ENCODE measurements around the gene ATG4B.

Gene ATG4B

DNA sequence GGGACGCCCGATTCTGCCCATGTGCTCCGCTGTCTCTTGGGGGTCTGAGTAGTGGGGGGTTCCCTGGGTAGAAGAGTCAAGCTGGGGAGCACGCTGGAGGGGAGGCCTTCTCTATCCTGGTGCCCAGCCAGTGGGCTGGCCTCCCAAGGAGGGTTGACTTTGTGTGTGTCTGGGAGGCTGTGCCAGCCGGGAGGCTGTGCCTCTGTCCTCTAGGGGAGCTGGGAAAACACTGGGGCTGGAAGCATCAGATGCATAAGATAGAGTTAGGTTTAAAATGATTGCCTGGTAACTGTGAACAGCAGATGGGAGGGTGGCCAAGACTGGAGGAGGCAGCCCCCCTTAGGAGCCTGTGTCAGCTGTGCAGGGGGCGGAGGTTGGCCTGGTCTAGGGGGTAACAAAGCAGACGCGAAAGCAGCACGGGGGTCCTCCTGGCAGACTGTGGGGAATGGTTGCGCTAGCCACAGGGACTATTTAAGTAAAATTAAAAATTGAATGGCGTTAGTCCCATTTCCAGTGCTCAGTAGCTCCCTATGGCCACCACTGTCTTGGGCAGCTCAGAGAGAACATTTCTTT lies 65.6 kb downstream of the ATG4B start:
- Histone ChIP-seq H3K36me3 (peaks cover 38% of the 10 kb centered on the region), H3K27me3 (ENCODE audit: insufficient read depth, low read depth, severe bottlenecking) (no peaks in the 10 kb centered on the region), H3K4me3 (ENCODE audit: low read depth, low read length) (peak overlapping the region; percentile 69), H3K9me3 (ENCODE audit: severe bottlenecking) (peaks cover 2% of the 10 kb centered on the region), H3K27ac (peak overlapping the region; percentile 78)
- no peak for TF ChIP-seq CTCF (IDR thresholded peaks at IDR 0.05; ENCODE audit: low read depth, low read length)
- DNase-seq, result no peak

- Histone ChIP-seq H3K36me3 (peaks cover 68% of the 10 kb centered on the region), H3K9me3 (ENCODE audit: severe bottlenecking) (peaks cover 2% of the 10 kb centered on the region), H3K27me3 (ENCODE audit: insufficient read depth, low read depth, severe bottlenecking) (no peaks in the 10 kb centered on the region), H3K27ac (no peak overlapping the region), H3K4me3 (ENCODE audit: low read depth, low read length) (no peak overlapping the region)
- no peak for TF ChIP-seq CTCF (IDR thresholded peaks at IDR 0.05; ENCODE audit: low read depth, low read length)
- DNase-seq, result no peak
Measured at GRCh38 chr2:241706537-241706936, 69.0 kb downstream of the ATG4B start.

DNA sequence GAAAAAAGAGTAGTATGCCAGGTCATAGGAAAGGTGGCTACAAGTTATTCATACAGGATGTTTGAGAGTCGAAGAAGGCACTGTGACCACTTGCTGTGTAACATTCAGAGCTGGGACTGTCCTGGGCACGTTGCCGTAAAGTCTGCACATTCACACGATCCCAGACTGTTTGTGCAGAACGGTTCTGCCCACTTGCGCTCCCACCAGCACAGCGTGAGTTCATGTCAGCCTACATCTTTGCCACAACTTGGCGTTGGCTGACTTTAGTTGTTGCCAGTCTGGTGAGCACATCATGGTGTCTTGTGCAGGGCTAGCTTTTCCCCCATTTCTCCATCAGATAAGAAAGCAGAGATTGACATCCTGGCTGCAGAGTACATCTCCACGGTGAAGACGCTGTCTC lies 71.4 kb downstream of the ATG4B start:
- H3K4me3 ChIP-seq (ENCODE audit: low read depth, low read length), result no peak overlapping the region
- H3K27me3 ChIP-seq (ENCODE audit: insufficient read depth, low read depth, severe bottlenecking), result no peaks in the 10 kb centered on the region
- no peak for DNase-seq
- H3K27ac ChIP-seq, result no peak overlapping the region
- H3K9me3 ChIP-seq (ENCODE audit: severe bottlenecking), result peaks cover 2% of the 10 kb centered on the region
- TF ChIP-seq CTCF (IDR thresholded peaks at IDR 0.05; ENCODE audit: low read depth, low read length), result no peak
- peaks cover 88% of the 10 kb centered on the region for H3K36me3 ChIP-seq

GRCh38 chr2:241719093-241719492 lies 81.6 kb downstream of the ATG4B start:
- H3K4me3 ChIP-seq (ENCODE audit: low read depth, low read length), result no peak overlapping the region
- H3K9me3 ChIP-seq (ENCODE audit: severe bottlenecking), result peaks cover 4% of the 10 kb centered on the region
- no peak overlapping the region for H3K27ac ChIP-seq
- peaks cover 76% of the 10 kb centered on the region for H3K36me3 ChIP-seq
- DNase-seq, result no peak
- TF ChIP-seq CTCF (IDR thresholded peaks at IDR 0.05; ENCODE audit: low read depth, low read length), result no peak
- H3K27me3 ChIP-seq (ENCODE audit: insufficient read depth, low read depth, severe bottlenecking), result no peaks in the 10 kb centered on the region

DNA sequence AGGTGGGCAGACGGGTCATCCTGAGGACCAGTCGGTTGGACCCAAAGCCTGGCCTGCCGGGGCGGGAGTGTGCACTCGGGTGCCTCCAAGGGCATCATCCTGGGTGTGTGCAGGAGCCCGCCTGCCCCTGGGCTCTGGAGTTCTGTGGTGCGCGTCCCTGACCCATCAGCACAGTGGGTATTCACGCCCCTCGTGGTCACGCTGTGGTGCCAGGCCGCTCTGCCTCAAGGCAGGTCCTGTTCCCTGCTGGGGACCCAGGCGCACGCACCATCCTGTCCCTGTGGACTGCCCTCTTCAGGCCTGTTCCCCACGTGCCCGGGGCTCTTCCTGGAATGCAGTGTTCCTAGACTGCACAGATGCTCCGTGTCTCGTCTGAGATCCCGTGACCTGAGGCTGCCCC lies 82.6 kb downstream of the ATG4B start:
- Histone ChIP-seq H3K4me3 (ENCODE audit: low read depth, low read length) (no peak overlapping the region), H3K27ac (no peak overlapping the region), H3K27me3 (ENCODE audit: insufficient read depth, low read depth, severe bottlenecking) (no peaks in the 10 kb centered on the region), H3K36me3 (peaks cover 73% of the 10 kb centered on the region), H3K9me3 (ENCODE audit: severe bottlenecking) (peaks cover 4% of the 10 kb centered on the region)
- DNase-seq, result no peak
- no peak for TF ChIP-seq CTCF (IDR thresholded peaks at IDR 0.05; ENCODE audit: low read depth, low read length)

DNA sequence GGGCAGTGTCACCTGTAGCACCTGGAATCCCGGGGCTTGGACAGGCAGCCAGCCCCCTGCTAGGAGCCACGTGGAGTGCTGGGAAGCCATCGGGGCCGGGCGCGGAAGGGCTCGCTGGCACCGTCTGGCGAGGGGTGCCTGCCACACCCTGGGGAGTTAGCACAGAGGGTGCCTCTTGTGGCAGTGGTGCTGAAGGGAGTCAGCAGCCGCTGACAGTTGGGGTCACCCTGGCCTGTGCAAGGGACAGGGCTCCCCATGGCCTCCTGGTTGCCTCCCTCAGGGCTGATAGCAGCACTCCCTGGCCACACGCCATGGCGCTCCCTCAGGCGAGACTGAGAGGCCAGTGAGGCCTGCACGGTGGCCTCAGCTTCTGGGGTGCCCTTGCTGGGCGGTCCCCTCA lies 83.1 kb downstream of the ATG4B start:
- Histone ChIP-seq H3K9me3 (ENCODE audit: severe bottlenecking) (peaks cover 4% of the 10 kb centered on the region), H3K36me3 (peaks cover 72% of the 10 kb centered on the region), H3K27ac (no peak overlapping the region), H3K4me3 (ENCODE audit: low read depth, low read length) (no peak overlapping the region), H3K27me3 (ENCODE audit: insufficient read depth, low read depth, severe bottlenecking) (no peaks in the 10 kb centered on the region)
- DNase-seq, result no peak
- no peak for TF ChIP-seq CTCF (IDR thresholded peaks at IDR 0.05; ENCODE audit: low read depth, low read length)

Data from WERI-Rb-1 (cell line).